AG09309 (cell line): ENCODE measurements around the gene CMSS1.

ENCODE experiments used
- DNase-seq: peaks from one replicate; pipeline ENCODE4 v3.0.0-alpha.2; 2010; ENCODE audit warnings: low read depth
- H3K4me3 ChIP-seq: 2 replicates; pipeline ENCODE4 v1.5.1; 2011; ENCODE audit warnings: mild to moderate bottlenecking, low read depth, low read length, moderate library complexity; ENCODE audit not compliant: control insufficient read depth
- CTCF ChIP-seq: IDR thresholded peaks from 2 replicates; pipeline ENCODE4 v1.5.1; 2011; ENCODE audit warnings: mild to moderate bottlenecking, low read depth, low read length, inconsistent platforms; ENCODE audit not compliant: insufficient read depth, control insufficient read depth; ENCODE audit errors: missing control alignments

CMSS1 gene

GRCh38 chr3:99947356-99947755 is 129.7 kb downstream of the CMSS1 start:
- no peak overlapping the region for H3K4me3 ChIP-seq
- DNase-seq = no peak
- TF ChIP-seq CTCF = no peak

GRCh38 chr3:99948467-99949089 is 130.9 kb downstream of the CMSS1 start:
- DNase-seq = no peak
- no peak overlapping the region for H3K4me3 ChIP-seq
- TF ChIP-seq CTCF = no peak

- no peak for DNase-seq
- H3K4me3 ChIP-seq = no peak overlapping the region
- no peak for TF ChIP-seq CTCF
Observed at GRCh38 chr3:99949956-99950670, 132.5 kb downstream of the CMSS1 start.

GRCh38 chr3:99950921-99951320 is 133.3 kb downstream of the CMSS1 start:
- no peak for DNase-seq
- no peak overlapping the region for H3K4me3 ChIP-seq
- TF ChIP-seq CTCF = no peak

GRCh38 chr3:99951701-99952100 is 134.0 kb downstream of the CMSS1 start:
- H3K4me3 ChIP-seq = no peak overlapping the region
- TF ChIP-seq CTCF = no peak
- DNase-seq = no peak

GRCh38 chr3:99952306-99952705 is 134.6 kb downstream of the CMSS1 start:
- no peak for DNase-seq
- TF ChIP-seq CTCF = no peak
- H3K4me3 ChIP-seq = no peak overlapping the region

- H3K4me3 ChIP-seq = no peak overlapping the region
- no peak for TF ChIP-seq CTCF
- DNase-seq = no peak
Observed at GRCh38 chr3:99953596-99953995, 135.9 kb downstream of the CMSS1 start.
